Activated CD8-positive, alpha-beta memory T cell treated with anti-CD3 and anti-CD28 coated beads, Interleukin-2, amount 10 ng/mL, durations not matched to agents 7 days and 5 days (primary cell): ENCODE results near the gene MAPK9. TPM values are rescaled to one million over a fixed set of nuclear protein-coding genes. Genes with fewer than 3 reads are reported as not detected.

ENCODE experiments used
- ATAC-seq: fragments of 150-1000 bp; cut with Tn5 transposase; one replicate; pipeline ENCODE4 v1.10.0; 2021; ENCODE audit warnings: moderate library complexity
- CTCF ChIA-PET: fragments of 350-600 bp; sonication (Branson Sonifier 250); formaldehyde crosslinking; loops from one replicate; lab custom pipeline; 2021; ENCODE audit warnings: antibody characterized with exemption; lab: Charles Lee
- DNase-seq: peaks from one replicate; pipeline ENCODE4 v3.0.0-alpha.2; 2020
- H3K27ac Mint-ChIP-seq: one replicate; pipeline ENCODE4 v1.8.0; 2021; ENCODE audit warnings: mild to moderate bottlenecking, mixed read lengths
- H3K27me3 Mint-ChIP-seq: one replicate; pipeline ENCODE4 v1.8.0; 2021; ENCODE audit warnings: mixed read lengths
- H3K36me3 Mint-ChIP-seq: one replicate; pipeline ENCODE4 v1.8.0; 2021; ENCODE audit warnings: mild to moderate bottlenecking, mixed read lengths
- H3K4me1 Mint-ChIP-seq: one replicate; pipeline ENCODE4 v1.8.0; 2021; ENCODE audit warnings: mixed read lengths
- H3K4me3 Mint-ChIP-seq: one replicate; pipeline ENCODE4 v1.8.0; 2021; ENCODE audit warnings: mild to moderate bottlenecking, moderate library complexity, mixed read lengths
- H3K9me3 Mint-ChIP-seq: one replicate; pipeline ENCODE4 v1.8.0; 2022; ENCODE audit warnings: low read depth, mixed read lengths
- total RNA-seq, 2 experiments: library from RNA; stranded (reverse); gene quantifications; one replicate each; pipeline ENCODE4 v1.2.3, GENCODE V29; 2021

The MAPK9 gene
- total RNA-seq, 2 experiments from 2014 or later, result 40.9 to 44.4 TPM

GRCh38 chr5:180318456-180319089, 26.7 kb upstream of the MAPK9 start:
- Mint-ChIP-seq H3K27ac (no peak overlapping the region), H3K4me1 (peaks cover 4% of the 10 kb centered on the region), H3K27me3 (no peaks in the 10 kb centered on the region), H3K4me3 (no peak overlapping the region), H3K9me3 (no peaks in the 10 kb centered on the region), H3K36me3 (no peaks in the 10 kb centered on the region)
- ATAC-seq (no peak), DNase-seq (no peak)
- CTCF ChIA-PET, result interaction anchor here (0.9 to 2.9 kb wide), 6 partner anchors 8 to 153 kb away, joined by 3 to 18 read pairs (median 4); no protein-coding TSS in a partner anchor

DNA sequence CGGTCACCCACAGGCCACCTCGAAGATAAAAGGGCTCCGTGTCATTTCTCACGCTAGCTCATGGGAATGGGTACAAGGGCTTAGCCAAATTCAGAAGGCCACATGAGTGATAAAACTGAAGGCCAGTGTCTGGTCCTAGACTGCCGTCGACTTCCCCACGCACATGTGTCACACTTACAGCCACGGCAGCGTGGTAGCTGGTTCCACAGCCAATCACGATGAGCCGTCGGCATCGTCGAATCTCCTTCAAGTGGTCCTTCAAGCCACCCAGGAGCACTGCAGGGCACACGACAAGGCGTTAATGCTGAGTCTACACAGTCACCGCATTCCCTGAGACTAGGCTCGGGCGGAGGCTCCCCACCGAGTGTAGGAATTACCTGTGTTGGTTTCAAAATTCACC, 24.7 kb upstream of the MAPK9 start:
- Mint-ChIP-seq H3K4me3 (no peak overlapping the region), H3K27ac (no peak overlapping the region), H3K27me3 (no peaks in the 10 kb centered on the region), H3K36me3 (no peaks in the 10 kb centered on the region), H3K9me3 (no peaks in the 10 kb centered on the region), H3K4me1 (peaks cover 4% of the 10 kb centered on the region)
- ATAC-seq, result no peak
- CTCF ChIA-PET, result interaction anchor here (1.1 to 5.3 kb wide), 11 partner anchors 10 to 288 kb away, joined by 3 to 147 read pairs (median 6); partner anchors contain the start of gene MAPK9
- no peak for DNase-seq

DNA sequence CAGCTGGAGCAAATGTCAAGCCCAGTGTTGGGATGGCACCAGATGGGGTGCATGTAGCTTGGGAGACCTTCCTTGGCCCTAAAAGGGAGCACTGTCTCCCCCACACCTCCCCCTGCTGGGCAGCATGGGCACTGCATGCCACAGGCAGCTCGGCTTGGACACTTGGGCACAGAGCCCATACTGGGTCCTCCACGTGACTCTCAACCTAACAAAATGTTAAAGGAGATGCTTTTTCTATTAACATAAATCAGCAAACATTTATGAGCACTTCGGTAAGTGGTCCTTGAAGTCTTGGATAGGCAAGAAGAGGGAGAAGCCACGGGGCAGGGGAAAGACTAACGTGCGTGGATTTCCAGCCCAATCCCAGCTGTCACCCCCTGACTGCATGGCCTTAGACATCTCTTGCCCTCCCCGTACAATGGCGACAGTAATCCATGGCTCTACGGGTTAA, 23.9 kb upstream of the MAPK9 start:
- peak; percentile 77 for DNase-seq
- H3K9me3 Mint-ChIP-seq, result no peaks in the 10 kb centered on the region
- CTCF ChIA-PET, result interaction anchor here (0.8 to 5.3 kb wide), 24 partner anchors 8 to 337 kb away, joined by 3 to 147 read pairs (median 4); partner anchors contain the start of gene MAPK9

DNA sequence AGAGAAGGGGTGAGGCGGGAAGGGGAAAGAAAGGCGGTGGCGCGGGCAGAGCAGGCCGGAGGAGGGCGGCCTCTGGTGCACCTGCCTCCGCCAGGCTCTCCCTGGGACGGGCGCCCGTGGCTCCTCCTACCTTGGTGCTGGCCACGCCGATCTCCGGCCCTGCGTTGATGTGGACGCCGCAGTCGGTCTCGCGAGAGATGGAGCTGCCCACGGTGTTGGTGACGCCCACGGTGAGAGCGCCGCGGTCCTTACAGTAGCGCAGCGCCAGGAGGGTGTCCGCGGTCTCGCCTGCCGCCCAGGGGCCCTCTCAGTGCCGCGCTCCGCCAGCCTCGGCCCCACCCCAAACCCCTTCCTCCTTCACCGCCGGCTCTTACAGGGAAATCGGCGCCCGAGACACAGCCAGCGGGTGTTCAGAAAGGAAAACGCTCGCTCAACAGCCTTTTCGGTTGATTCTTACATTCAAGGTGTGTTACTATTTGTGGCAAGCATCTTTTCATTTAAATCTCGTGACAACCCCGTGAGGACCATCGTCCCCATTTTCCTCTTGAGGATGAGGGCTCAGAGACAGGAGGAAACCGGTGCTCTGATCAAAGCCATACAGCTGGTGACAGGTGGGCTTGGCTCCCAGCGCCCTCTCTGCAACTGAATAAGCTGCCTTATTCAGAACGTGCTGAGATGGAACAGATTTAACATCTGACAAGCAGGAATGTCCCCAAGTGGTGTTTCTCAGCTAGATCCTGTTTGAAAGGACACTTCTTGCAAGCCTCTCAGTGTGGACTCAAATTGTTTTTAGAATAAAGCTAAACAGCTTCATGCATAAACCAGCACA, 22.0 kb upstream of the MAPK9 start:
- Mint-ChIP-seq H3K4me3 (peak overlapping the region; percentile 68), H3K27me3 (no peaks in the 10 kb centered on the region), H3K36me3 (no peaks in the 10 kb centered on the region), H3K9me3 (no peaks in the 10 kb centered on the region), H3K4me1 (peaks cover 4% of the 10 kb centered on the region), H3K27ac (peak overlapping the region; percentile 76)
- peak; percentile 91 for DNase-seq
- peak; percentile 96 for ATAC-seq
- CTCF ChIA-PET, result interaction anchor here (0.9 to 5.3 kb wide), 11 partner anchors 12 to 188 kb away, joined by 3 to 147 read pairs (median 4); partner anchors contain the start of genes MAPK9 and RASGEF1C

More for the DNA sequence above, 23.9 kb upstream of the MAPK9 start:
- H3K4me3 Mint-ChIP-seq, result no peak overlapping the region
- no peaks in the 10 kb centered on the region for H3K36me3 Mint-ChIP-seq
- no peaks in the 10 kb centered on the region for H3K27me3 Mint-ChIP-seq
- H3K27ac Mint-ChIP-seq, result no peak overlapping the region
- peak; percentile 52 for ATAC-seq
- H3K4me1 Mint-ChIP-seq, result peaks cover 4% of the 10 kb centered on the region

DNA sequence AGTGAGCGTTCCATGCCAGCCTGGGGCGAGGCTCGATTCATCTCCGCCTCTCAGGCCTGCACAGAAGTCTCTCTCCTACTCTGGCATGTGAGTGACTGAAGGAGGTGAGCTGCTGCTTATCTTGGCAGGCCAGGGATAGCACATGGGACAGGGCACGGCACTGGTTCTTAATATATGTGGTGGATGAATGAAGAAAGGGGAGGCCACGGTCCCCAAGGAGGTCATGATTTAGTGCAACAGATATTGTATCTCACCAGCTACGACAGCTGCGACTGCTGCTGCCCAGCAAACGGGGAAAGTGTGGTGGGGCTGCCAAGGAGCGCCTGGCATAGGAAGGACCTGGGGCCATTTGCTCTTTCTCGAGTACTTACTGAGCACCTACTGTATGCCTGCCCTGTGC, 19.3 kb upstream of the MAPK9 start:
- CTCF ChIA-PET, result interaction anchor here (1.0 to 2.6 kb wide), 3 partner anchors 8 to 17 kb away, joined by 3 to 11 read pairs (median 3); no protein-coding TSS in a partner anchor
- no peak for DNase-seq
- Mint-ChIP-seq H3K4me1 (peaks cover 4% of the 10 kb centered on the region), H3K4me3 (no peak overlapping the region), H3K27ac (no peak overlapping the region), H3K27me3 (no peaks in the 10 kb centered on the region), H3K36me3 (no peaks in the 10 kb centered on the region), H3K9me3 (no peaks in the 10 kb centered on the region)
- no peak for ATAC-seq

DNA sequence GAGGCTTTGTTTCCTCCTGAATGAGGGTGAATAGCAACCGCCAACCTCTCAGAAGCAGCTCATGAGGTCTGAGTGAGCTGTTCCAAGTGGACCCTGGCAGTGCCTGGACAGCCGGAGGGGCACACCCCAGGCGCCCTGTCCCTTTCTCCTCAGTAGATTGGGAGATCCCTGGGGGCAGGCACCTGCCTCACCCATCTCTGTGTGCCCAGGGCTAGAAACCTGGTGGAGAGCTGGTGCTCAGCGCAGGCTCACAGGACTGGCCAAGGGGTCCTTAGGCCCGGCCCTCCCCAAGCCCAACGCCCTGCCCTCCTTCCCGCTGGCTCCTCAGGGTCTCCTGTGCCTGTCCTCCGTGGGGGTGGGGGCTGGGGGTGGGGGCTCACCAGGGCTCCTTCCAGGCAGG, 14.9 kb upstream of the MAPK9 start:
- Mint-ChIP-seq H3K4me1 (no peaks in the 10 kb centered on the region), H3K4me3 (no peak overlapping the region), H3K27ac (no peak overlapping the region), H3K27me3 (no peaks in the 10 kb centered on the region), H3K9me3 (no peaks in the 10 kb centered on the region), H3K36me3 (no peaks in the 10 kb centered on the region)
- DNase-seq (no peak), ATAC-seq (no peak)
- CTCF ChIA-PET, result interaction anchor here (1.3 to 2.5 kb wide), 3 partner anchors 12 to 22 kb away, joined by 3 to 9 read pairs (median 8); no protein-coding TSS in a partner anchor

GRCh38 chr5:180305481-180305880, 13.6 kb upstream of the MAPK9 start:
- CTCF ChIA-PET, result interaction anchor here (0.7 to 3.4 kb wide), 4 partner anchors 10 to 97 kb away, joined by 3 to 11 read pairs (median 8); no protein-coding TSS in a partner anchor
- ATAC-seq (no peak), DNase-seq (no peak)
- no peak overlapping the region for H3K27ac Mint-ChIP-seq
- no peaks in the 10 kb centered on the region for H3K36me3 Mint-ChIP-seq
- H3K4me3 Mint-ChIP-seq, result no peak overlapping the region
- no peaks in the 10 kb centered on the region for H3K27me3 Mint-ChIP-seq
- no peaks in the 10 kb centered on the region for H3K4me1 Mint-ChIP-seq
- H3K9me3 Mint-ChIP-seq, result no peaks in the 10 kb centered on the region

DNA sequence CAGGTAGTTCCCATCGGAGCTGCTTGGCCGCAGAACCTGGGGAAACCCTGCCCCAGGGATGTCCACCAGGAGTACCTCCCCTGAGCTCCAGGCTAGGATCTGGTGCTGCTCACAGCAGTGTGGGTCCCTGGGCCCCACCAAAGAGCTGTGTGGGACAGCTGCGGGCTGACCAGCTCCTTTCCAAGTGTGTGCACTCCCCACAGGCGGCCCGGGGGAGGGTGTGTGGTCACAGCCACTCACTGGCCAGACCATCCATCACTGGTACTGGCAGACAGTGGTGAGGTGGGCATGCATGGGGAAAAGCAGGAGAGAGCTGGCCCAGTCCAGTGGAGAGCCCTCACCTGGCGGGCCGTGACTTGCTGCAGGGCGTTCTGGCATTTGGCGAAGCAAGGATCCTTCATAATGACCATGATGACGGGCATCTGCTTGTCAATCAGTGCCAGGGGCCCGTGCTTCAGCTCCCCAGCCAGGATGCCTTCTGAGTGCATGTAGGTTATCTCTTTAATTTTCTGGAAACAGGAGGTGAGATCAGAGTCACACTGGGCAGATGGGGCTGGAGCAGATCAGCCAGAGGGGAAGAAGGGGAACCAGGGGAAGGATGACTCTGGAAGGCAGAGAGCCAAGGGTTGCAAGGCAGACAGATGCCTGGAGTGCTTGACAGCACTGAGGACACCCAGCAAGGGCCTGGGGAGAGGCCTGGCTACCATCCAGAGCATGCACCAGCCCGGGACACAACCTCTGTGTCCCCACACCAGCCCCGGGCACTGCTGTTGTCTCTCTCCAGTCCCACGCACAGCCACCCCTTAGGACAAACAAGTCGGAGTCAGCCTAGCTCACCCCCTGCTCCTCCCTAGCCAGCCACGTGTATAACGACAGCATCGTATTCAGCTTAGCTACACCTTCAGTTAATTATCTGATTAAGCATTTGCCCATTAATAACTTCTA, 12.8 kb upstream of the MAPK9 start:
- CTCF ChIA-PET, result interaction anchor here (0.7 to 3.4 kb wide), 5 partner anchors 11 to 98 kb away, joined by 3 to 11 read pairs (median 5); no protein-coding TSS in a partner anchor
- Mint-ChIP-seq H3K4me3 (no peak overlapping the region), H3K4me1 (no peaks in the 10 kb centered on the region), H3K27me3 (no peaks in the 10 kb centered on the region), H3K36me3 (no peaks in the 10 kb centered on the region), H3K27ac (no peak overlapping the region), H3K9me3 (no peaks in the 10 kb centered on the region)
- ATAC-seq, result no peak
- DNase-seq, result no peak

GRCh38 chr5:180304016-180304292, 12.1 kb upstream of the MAPK9 start:
- Mint-ChIP-seq H3K27me3 (no peaks in the 10 kb centered on the region), H3K4me3 (no peak overlapping the region), H3K36me3 (no peaks in the 10 kb centered on the region), H3K4me1 (no peaks in the 10 kb centered on the region), H3K9me3 (no peaks in the 10 kb centered on the region), H3K27ac (no peak overlapping the region)
- CTCF ChIA-PET, result interaction anchor here (0.9 to 3.4 kb wide), 3 partner anchors 11 to 97 kb away, joined by 3 to 11 read pairs (median 5); no protein-coding TSS in a partner anchor
- ATAC-seq (no peak), DNase-seq (no peak)

GRCh38 chr5:180303226-180304015, 11.5 kb upstream of the MAPK9 start:
- ATAC-seq (no peak), DNase-seq (no peak)
- Mint-ChIP-seq H3K27ac (no peak overlapping the region), H3K36me3 (no peaks in the 10 kb centered on the region), H3K4me3 (no peak overlapping the region), H3K4me1 (no peaks in the 10 kb centered on the region), H3K27me3 (no peaks in the 10 kb centered on the region), H3K9me3 (no peaks in the 10 kb centered on the region)
- CTCF ChIA-PET, result interaction anchor here (0.9 to 3.4 kb wide), 3 partner anchors 12 to 97 kb away, joined by 3 to 11 read pairs (median 3); no protein-coding TSS in a partner anchor

DNA sequence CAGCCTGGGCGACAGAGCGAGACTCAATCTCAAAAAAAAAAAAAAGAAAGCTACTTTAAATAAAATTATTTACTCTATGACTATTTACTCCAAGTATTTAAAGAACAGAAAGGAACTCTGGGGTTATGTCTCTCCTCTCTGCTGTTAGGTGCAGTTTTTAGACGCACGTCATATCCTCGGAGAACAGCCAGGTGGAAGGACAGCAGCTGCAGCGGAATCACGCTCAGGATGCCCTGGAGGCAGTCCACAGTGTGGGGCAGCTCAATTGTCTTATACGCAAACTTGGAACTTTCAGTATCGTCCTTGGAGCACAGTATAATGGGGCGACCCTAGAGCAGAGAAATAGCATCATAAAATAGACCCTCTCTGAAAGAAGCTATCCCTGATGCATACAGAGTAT, 10.4 kb upstream of the MAPK9 start:
- Mint-ChIP-seq H3K4me1 (no peaks in the 10 kb centered on the region), H3K36me3 (no peaks in the 10 kb centered on the region), H3K27ac (no peak overlapping the region), H3K9me3 (no peaks in the 10 kb centered on the region), H3K4me3 (no peak overlapping the region), H3K27me3 (no peaks in the 10 kb centered on the region)
- no peak for ATAC-seq
- CTCF ChIA-PET, result interaction anchor here (3.4 kb wide), 1 partner anchor 13 kb away, joined by 11 read pairs; no protein-coding TSS in a partner anchor
- DNase-seq, result no peak

- Mint-ChIP-seq H3K4me3 (no peak overlapping the region), H3K4me1 (no peaks in the 10 kb centered on the region), H3K27ac (no peak overlapping the region), H3K27me3 (no peaks in the 10 kb centered on the region), H3K36me3 (no peaks in the 10 kb centered on the region), H3K9me3 (no peaks in the 10 kb centered on the region)
- CTCF ChIA-PET, result interaction anchor here (1.0 kb wide), 1 partner anchor 14 kb away, joined by 4 read pairs; no protein-coding TSS in a partner anchor
- DNase-seq (no peak), ATAC-seq (no peak)
Measured at GRCh38 chr5:180301253-180301652, 9.4 kb upstream of the MAPK9 start.
